ENCODE results near the gene TMEM163. TPM values are rescaled to one million over a fixed set of nuclear protein-coding genes. Genes with fewer than 3 reads are reported as not detected.

TMEM163 gene
- total RNA-seq, 2 experiments from 2014 or later: 0.14 to 0.19 TPM

GRCh38 chr2:134463699-134464022 lies 255.1 kb downstream of the TMEM163 start:
- no peak overlapping the region for H3K4me3 Mint-ChIP-seq
- POLR2A ChIA-PET: no interaction called here
- ATAC-seq (ENCODE audit: low read depth): no peak

GRCh38 chr2:134462791-134463698 lies 255.8 kb downstream of the TMEM163 start:
- Mint-ChIP-seq H3K36me3 (no peaks in the 10 kb centered on the region), H3K4me1 (no peaks in the 10 kb centered on the region), H3K27ac (no peak overlapping the region), H3K27me3 (no peaks in the 10 kb centered on the region), H3K4me3 (no peak overlapping the region), H3K9me3 (no peaks in the 10 kb centered on the region)
- ATAC-seq (ENCODE audit: low read depth): no peak
- POLR2A ChIA-PET: no interaction called here
- no peak for DNase-seq

More at GRCh38 chr2:134463699-134464022, 255.1 kb downstream of the TMEM163 start:
- H3K36me3 Mint-ChIP-seq: no peaks in the 10 kb centered on the region
- no peaks in the 10 kb centered on the region for H3K4me1 Mint-ChIP-seq
- no peak for DNase-seq
- H3K27ac Mint-ChIP-seq: no peak overlapping the region
- no peaks in the 10 kb centered on the region for H3K27me3 Mint-ChIP-seq
- no peaks in the 10 kb centered on the region for H3K9me3 Mint-ChIP-seq

GRCh38 chr2:134462275-134462674 lies 256.5 kb downstream of the TMEM163 start:
- H3K4me1 Mint-ChIP-seq: no peaks in the 10 kb centered on the region
- H3K9me3 Mint-ChIP-seq: no peaks in the 10 kb centered on the region
- H3K27ac Mint-ChIP-seq: no peak overlapping the region
- H3K36me3 Mint-ChIP-seq: no peaks in the 10 kb centered on the region
- no peak overlapping the region for H3K4me3 Mint-ChIP-seq
- DNase-seq (no peak), ATAC-seq (ENCODE audit: low read depth) (no peak)
- POLR2A ChIA-PET: no interaction called here
- H3K27me3 Mint-ChIP-seq: no peaks in the 10 kb centered on the region

- ATAC-seq (ENCODE audit: low read depth) (no peak), DNase-seq (no peak)
- Mint-ChIP-seq H3K9me3 (no peaks in the 10 kb centered on the region), H3K4me3 (no peak overlapping the region), H3K4me1 (no peaks in the 10 kb centered on the region), H3K36me3 (no peaks in the 10 kb centered on the region), H3K27ac (no peak overlapping the region), H3K27me3 (no peaks in the 10 kb centered on the region)
- POLR2A ChIA-PET: no interaction called here
Measured at GRCh38 chr2:134461511-134461910, 257.3 kb downstream of the TMEM163 start.

- POLR2A ChIA-PET: no interaction called here
- Mint-ChIP-seq H3K4me3 (no peak overlapping the region), H3K27ac (no peak overlapping the region), H3K4me1 (no peaks in the 10 kb centered on the region), H3K27me3 (no peaks in the 10 kb centered on the region), H3K9me3 (no peaks in the 10 kb centered on the region), H3K36me3 (no peaks in the 10 kb centered on the region)
- DNase-seq (peak; percentile 41), ATAC-seq (ENCODE audit: low read depth) (peak; percentile 53)
Measured at GRCh38 chr2:134460583-134460998, 258.2 kb downstream of the TMEM163 start.

GRCh38 chr2:134459706-134460406 lies 258.9 kb downstream of the TMEM163 start:
- Mint-ChIP-seq H3K27me3 (no peaks in the 10 kb centered on the region), H3K9me3 (no peaks in the 10 kb centered on the region), H3K36me3 (no peaks in the 10 kb centered on the region), H3K27ac (no peak overlapping the region), H3K4me3 (no peak overlapping the region), H3K4me1 (no peaks in the 10 kb centered on the region)
- DNase-seq (no peak), ATAC-seq (ENCODE audit: low read depth) (no peak)
- POLR2A ChIA-PET: no interaction called here

- no peaks in the 10 kb centered on the region for H3K9me3 Mint-ChIP-seq
- no peaks in the 10 kb centered on the region for H3K4me1 Mint-ChIP-seq
- H3K4me3 Mint-ChIP-seq: no peak overlapping the region
- POLR2A ChIA-PET: no interaction called here
- H3K27me3 Mint-ChIP-seq: no peaks in the 10 kb centered on the region
- no peaks in the 10 kb centered on the region for H3K36me3 Mint-ChIP-seq
- no peak overlapping the region for H3K27ac Mint-ChIP-seq
- ATAC-seq (ENCODE audit: low read depth) (no peak), DNase-seq (no peak)
Measured at GRCh38 chr2:134458950-134459349, 259.9 kb downstream of the TMEM163 start.

GRCh38 chr2:134458473-134458853 lies 260.3 kb downstream of the TMEM163 start:
- POLR2A ChIA-PET: no interaction called here
- no peaks in the 10 kb centered on the region for H3K27me3 Mint-ChIP-seq
- no peaks in the 10 kb centered on the region for H3K4me1 Mint-ChIP-seq
- H3K4me3 Mint-ChIP-seq: no peak overlapping the region
- no peak for DNase-seq
- no peaks in the 10 kb centered on the region for H3K36me3 Mint-ChIP-seq
- H3K27ac Mint-ChIP-seq: no peak overlapping the region
- H3K9me3 Mint-ChIP-seq: no peaks in the 10 kb centered on the region
- no peak for ATAC-seq (ENCODE audit: low read depth)

- Mint-ChIP-seq H3K27ac (no peak overlapping the region), H3K36me3 (no peaks in the 10 kb centered on the region), H3K4me3 (no peak overlapping the region), H3K27me3 (no peaks in the 10 kb centered on the region), H3K9me3 (no peaks in the 10 kb centered on the region), H3K4me1 (no peaks in the 10 kb centered on the region)
- DNase-seq (no peak), ATAC-seq (ENCODE audit: low read depth) (no peak)
- POLR2A ChIA-PET: no interaction called here
Measured at GRCh38 chr2:134457765-134458472, 260.9 kb downstream of the TMEM163 start.

GRCh38 chr2:134457353-134457752 lies 261.4 kb downstream of the TMEM163 start:
- Mint-ChIP-seq H3K4me3 (no peak overlapping the region), H3K27ac (no peak overlapping the region), H3K9me3 (no peaks in the 10 kb centered on the region), H3K36me3 (no peaks in the 10 kb centered on the region), H3K27me3 (no peaks in the 10 kb centered on the region), H3K4me1 (no peaks in the 10 kb centered on the region)
- POLR2A ChIA-PET: no interaction called here
- no peak for ATAC-seq (ENCODE audit: low read depth)
- DNase-seq: no peak

GRCh38 chr2:134455426-134455825 lies 263.4 kb downstream of the TMEM163 start:
- no peak for DNase-seq
- no peaks in the 10 kb centered on the region for H3K9me3 Mint-ChIP-seq
- no peaks in the 10 kb centered on the region for H3K27me3 Mint-ChIP-seq
- ATAC-seq (ENCODE audit: low read depth): no peak
- H3K27ac Mint-ChIP-seq: no peak overlapping the region
- no peaks in the 10 kb centered on the region for H3K36me3 Mint-ChIP-seq
- H3K4me1 Mint-ChIP-seq: no peaks in the 10 kb centered on the region
- POLR2A ChIA-PET: no interaction called here
- H3K4me3 Mint-ChIP-seq: no peak overlapping the region

- ATAC-seq (ENCODE audit: low read depth) (no peak), DNase-seq (no peak)
- H3K4me3 Mint-ChIP-seq: no peak overlapping the region
- no peaks in the 10 kb centered on the region for H3K9me3 Mint-ChIP-seq
- POLR2A ChIA-PET: no interaction called here
- H3K27me3 Mint-ChIP-seq: no peaks in the 10 kb centered on the region
- no peaks in the 10 kb centered on the region for H3K4me1 Mint-ChIP-seq
- no peaks in the 10 kb centered on the region for H3K36me3 Mint-ChIP-seq
- no peak overlapping the region for H3K27ac Mint-ChIP-seq
Measured at GRCh38 chr2:134454931-134455330, 263.9 kb downstream of the TMEM163 start.

- no peaks in the 10 kb centered on the region for H3K27me3 Mint-ChIP-seq
- no peak overlapping the region for H3K27ac Mint-ChIP-seq
Measured at GRCh38 chr2:134454426-134454825, 264.4 kb downstream of the TMEM163 start.

GRCh38 chr2:134453973-134454372 lies 264.8 kb downstream of the TMEM163 start:
- Mint-ChIP-seq H3K4me3 (no peak overlapping the region), H3K9me3 (no peaks in the 10 kb centered on the region), H3K27ac (no peak overlapping the region), H3K4me1 (no peaks in the 10 kb centered on the region), H3K27me3 (no peaks in the 10 kb centered on the region), H3K36me3 (no peaks in the 10 kb centered on the region)
- ATAC-seq (ENCODE audit: low read depth) (no peak), DNase-seq (no peak)
- POLR2A ChIA-PET: no interaction called here

More at GRCh38 chr2:134454426-134454825, 264.4 kb downstream of the TMEM163 start:
- POLR2A ChIA-PET: no interaction called here
- H3K4me1 Mint-ChIP-seq: no peaks in the 10 kb centered on the region
- H3K4me3 Mint-ChIP-seq: no peak overlapping the region
- no peak for DNase-seq
- H3K9me3 Mint-ChIP-seq: no peaks in the 10 kb centered on the region
- no peaks in the 10 kb centered on the region for H3K36me3 Mint-ChIP-seq
- ATAC-seq (ENCODE audit: low read depth): no peak
